Left forelimb (tissue), 1 donor: ENCODE results near the gene PHF10.

Experiments
- DNase-seq: peaks from one replicate; pipeline ENCODE4 v3.0.0-alpha.2; 2018; ENCODE audit warnings: low spot score

The PHF10 gene

GRCh38 chr6:169677096-169677495, 47.2 kb downstream of the PHF10 start:
- DNase-seq, result no peak

GRCh38 chr6:169675011-169675410, 49.3 kb downstream of the PHF10 start:
- no peak for DNase-seq

GRCh38 chr6:169671563-169671962, 52.7 kb downstream of the PHF10 start:
- no peak for DNase-seq

- DNase-seq, result no peak
These were observed 54.4 kb downstream of the PHF10 start for GRCh38 chr6:169669889-169670288.

- DNase-seq, result no peak
These were observed 55.2 kb downstream of the PHF10 start for GRCh38 chr6:169669147-169669546.

- no peak for DNase-seq
These were observed 56.0 kb downstream of the PHF10 start for GRCh38 chr6:169668203-169668847.

- no peak for DNase-seq
These were observed 56.6 kb downstream of the PHF10 start for GRCh38 chr6:169667716-169668115.

GRCh38 chr6:169666441-169666840, 57.9 kb downstream of the PHF10 start:
- no peak for DNase-seq

GRCh38 chr6:169665289-169665688, 59.0 kb downstream of the PHF10 start:
- DNase-seq, result no peak

- no peak for DNase-seq
These were observed 60.1 kb downstream of the PHF10 start for GRCh38 chr6:169664227-169664626.

- no peak for DNase-seq
These were observed 60.8 kb downstream of the PHF10 start for GRCh38 chr6:169663468-169663867.

- no peak for DNase-seq
These were observed 62.9 kb downstream of the PHF10 start for GRCh38 chr6:169661391-169661756.

- DNase-seq, result peak; percentile 56
These were observed 63.4 kb downstream of the PHF10 start for GRCh38 chr6:169660751-169661390.

- no peak for DNase-seq
These were observed 64.3 kb downstream of the PHF10 start for GRCh38 chr6:169659820-169660610.

GRCh38 chr6:169657284-169657610, 67.1 kb downstream of the PHF10 start:
- DNase-seq, result no peak

- DNase-seq, result no peak
These were observed 67.6 kb downstream of the PHF10 start for GRCh38 chr6:169656546-169657283.

GRCh38 chr6:169654598-169655391, 69.5 kb downstream of the PHF10 start:
- peak; percentile 81 for DNase-seq
